ENCODE results near the gene ZNF285. TPM values are rescaled to one million over a fixed set of nuclear protein-coding genes. Genes with fewer than 3 reads are reported as not detected.

ZNF285 gene
- 3.0 and 3.9 TPM in 2 replicates for total RNA-seq (2021)
- percentile 36 among the genes with signal in this experiment for Bru-seq, nascent RNA
- BruChase-seq, experiment 1, labeled RNA remaining after a 2-hour chase = percentile 53 among the genes with signal in this experiment
- percentile 43 among the genes with signal in this experiment for BruChase-seq, experiment 2, labeled RNA remaining after a 6-hour chase
- long read RNA-seq, partial matches to known transcripts = 1 of 3 reads
- long read RNA-seq, other reads (novel, unspliced or antisense) = 2 of 3 reads

GRCh38 chr19:44401139-44402115 is at the start of gene ZNF285:
Gene ZNF285, minus strand, starts transcription at chr19:44401608. Its CDS starts 4,395 bp downstream, at chr19:44397213.
- Histone ChIP-seq H3K36me3 (ENCODE audit: insufficient read depth, low read length, poor library complexity, severe bottlenecking) (no peaks in the 10 kb centered on the region), H3K27me3 (replicated peaks; ENCODE audit: insufficient read depth, low read depth, low read length, poor library complexity) (no peaks in the 10 kb centered on the region), H3K9me3 (ENCODE audit: low read depth, low read length, poor library complexity, severe bottlenecking) (no peaks in the 10 kb centered on the region), H3K4me3 (ENCODE audit: low read depth, low read length, poor library complexity, severe bottlenecking) (peak within 1 kb of the TSS; percentile 57), H3K27ac (ENCODE audit: low read depth, low read length, poor library complexity, severe bottlenecking) (no peak within 1 kb of the TSS), H3K4me1 (ENCODE audit: insufficient read depth, low read length, poor library complexity, severe bottlenecking) (no peaks in the 10 kb centered on the region)
- intact Hi-C loops (cut with micrococcal nuclease; ENCODE audit: unreplicated experiment) = no loop called here
- DNase-seq (ENCODE audit: low spot score) = peak; percentile 95
- BruUV-seq (replicated peaks) = TSS peak; percentile 71
- ChIA-PET POLR2A (ENCODE audit: low non-redundant PET) (interaction anchor here (0.8 kb wide), 1 partner anchor 248 kb away, joined by 3 read pairs; no protein-coding TSS in a partner anchor), CTCF (no interaction called here)
- no peak for TF ChIP-seq EZH2 (IDR thresholded peaks at IDR 0.05; ENCODE audit: borderline replicate concordance, low read depth, low read length, poor library complexity, severe bottlenecking)
- TF ChIP-seq CTCF (conservative IDR thresholded peaks at IDR 0.05; ENCODE audit: low read depth, low read length) = no peak

GRCh38 chr19:44447916-44448674 is 46.7 kb upstream of the ZNF285 start, which contains the start of gene ZNF229:
Gene ZNF229, minus strand, starts transcription at chr19:44448472. Its CDS starts 5,625 bp downstream, at chr19:44442847.
- CTCF ChIA-PET = no interaction called here
- no peaks in the 10 kb centered on the region for H3K27me3 ChIP-seq (replicated peaks; ENCODE audit: insufficient read depth, low read depth, low read length, poor library complexity)
- no peaks in the 10 kb centered on the region for H3K36me3 ChIP-seq (ENCODE audit: insufficient read depth, low read length, poor library complexity, severe bottlenecking)
- POLR2A ChIA-PET (ENCODE audit: low non-redundant PET) = no interaction called here
- peak within 1 kb of the TSS; percentile 49 for H3K4me3 ChIP-seq (ENCODE audit: low read depth, low read length, poor library complexity, severe bottlenecking)
- peak; percentile 97 for DNase-seq (ENCODE audit: low spot score)
- H3K27ac ChIP-seq (ENCODE audit: low read depth, low read length, poor library complexity, severe bottlenecking) = peak within 1 kb of the TSS; percentile 28
- peaks cover 3% of the 10 kb centered on the region for H3K9me3 ChIP-seq (ENCODE audit: low read depth, low read length, poor library complexity, severe bottlenecking)
- intact Hi-C loops (cut with micrococcal nuclease; ENCODE audit: unreplicated experiment) = no loop called here
- no peaks in the 10 kb centered on the region for H3K4me1 ChIP-seq (ENCODE audit: insufficient read depth, low read length, poor library complexity, severe bottlenecking)
- BruUV-seq (replicated peaks) = no TSS peak
- TF ChIP-seq CTCF (conservative IDR thresholded peaks at IDR 0.05; ENCODE audit: low read depth, low read length) (no peak), EZH2 (IDR thresholded peaks at IDR 0.05; ENCODE audit: borderline replicate concordance, low read depth, low read length, poor library complexity, severe bottlenecking) (no peak)

- Histone ChIP-seq H3K4me1 (ENCODE audit: insufficient read depth, low read length, poor library complexity, severe bottlenecking) (no peaks in the 10 kb centered on the region), H3K36me3 (ENCODE audit: insufficient read depth, low read length, poor library complexity, severe bottlenecking) (peaks cover 16% of the 10 kb centered on the region), H3K27me3 (replicated peaks; ENCODE audit: insufficient read depth, low read depth, low read length, poor library complexity) (no peaks in the 10 kb centered on the region), H3K27ac (ENCODE audit: low read depth, low read length, poor library complexity, severe bottlenecking) (no peak overlapping the region), H3K9me3 (ENCODE audit: low read depth, low read length, poor library complexity, severe bottlenecking) (peaks cover 11% of the 10 kb centered on the region), H3K4me3 (ENCODE audit: low read depth, low read length, poor library complexity, severe bottlenecking) (no peak overlapping the region)
- CTCF ChIA-PET = no interaction called here
- no peak for TF ChIP-seq CTCF (conservative IDR thresholded peaks at IDR 0.05; ENCODE audit: low read depth, low read length)
- TF ChIP-seq EZH2 (IDR thresholded peaks at IDR 0.05; ENCODE audit: borderline replicate concordance, low read depth, low read length, poor library complexity, severe bottlenecking) = no peak
- no TSS peak for BruUV-seq (replicated peaks)
- no peak for DNase-seq (ENCODE audit: low spot score)
- POLR2A ChIA-PET (ENCODE audit: low non-redundant PET) = no interaction called here
- intact Hi-C loops (cut with micrococcal nuclease; ENCODE audit: unreplicated experiment) = no loop called here
Measured at GRCh38 chr19:44438441-44438840, 37.0 kb upstream of the ZNF285 start.

Measured in A673 (cell line).